ENCODE measurements around the gene TREML2. TPM values are rescaled to one million over a fixed set of nuclear protein-coding genes. Genes with fewer than 3 reads are reported as not detected.

The TREML2 gene
- polyA plus RNA-seq, 1 donor from 2014 or later, result not detected

DNA sequence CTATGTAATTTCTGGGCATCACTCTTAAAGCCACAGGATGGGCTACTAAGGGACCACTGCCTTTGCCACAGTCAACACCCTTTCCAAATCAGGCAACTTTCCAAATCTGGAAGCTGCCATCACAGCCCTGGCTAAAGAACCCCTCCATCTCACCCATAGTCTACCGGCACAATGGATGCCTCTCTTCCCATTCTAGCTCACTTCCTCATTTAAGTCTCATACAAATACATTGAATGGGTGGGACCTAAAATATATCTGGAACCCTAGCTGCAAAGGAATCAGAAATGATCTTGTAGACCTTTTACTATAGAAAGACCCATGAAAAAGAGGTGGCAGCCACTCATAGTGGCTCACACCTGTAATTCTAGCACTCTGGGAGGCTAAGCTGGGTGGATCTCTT is 23.9 kb upstream of the TREML2 start:
- no peak for TF ChIP-seq EP300 (conservative IDR thresholded peaks at IDR 0.05; ENCODE audit: poor library complexity, severe bottlenecking)
- TF ChIP-seq RAD21 (conservative IDR thresholded peaks at IDR 0.05), result no peak
- no peak for TF ChIP-seq SMC3 (conservative IDR thresholded peaks at IDR 0.05; ENCODE audit: poor library complexity)
- no peak for TF ChIP-seq EZH2 (IDR thresholded peaks at IDR 0.05; ENCODE audit: borderline replicate concordance, insufficient read depth, low read length, poor library complexity, severe bottlenecking)
- no peak for TF ChIP-seq TAF1 (IDR thresholded peaks at IDR 0.05; ENCODE audit: low read depth)
- no peak for TF ChIP-seq MXI1 (conservative IDR thresholded peaks at IDR 0.05; ENCODE audit: poor library complexity, severe bottlenecking)
- TF ChIP-seq, protein P1, sequence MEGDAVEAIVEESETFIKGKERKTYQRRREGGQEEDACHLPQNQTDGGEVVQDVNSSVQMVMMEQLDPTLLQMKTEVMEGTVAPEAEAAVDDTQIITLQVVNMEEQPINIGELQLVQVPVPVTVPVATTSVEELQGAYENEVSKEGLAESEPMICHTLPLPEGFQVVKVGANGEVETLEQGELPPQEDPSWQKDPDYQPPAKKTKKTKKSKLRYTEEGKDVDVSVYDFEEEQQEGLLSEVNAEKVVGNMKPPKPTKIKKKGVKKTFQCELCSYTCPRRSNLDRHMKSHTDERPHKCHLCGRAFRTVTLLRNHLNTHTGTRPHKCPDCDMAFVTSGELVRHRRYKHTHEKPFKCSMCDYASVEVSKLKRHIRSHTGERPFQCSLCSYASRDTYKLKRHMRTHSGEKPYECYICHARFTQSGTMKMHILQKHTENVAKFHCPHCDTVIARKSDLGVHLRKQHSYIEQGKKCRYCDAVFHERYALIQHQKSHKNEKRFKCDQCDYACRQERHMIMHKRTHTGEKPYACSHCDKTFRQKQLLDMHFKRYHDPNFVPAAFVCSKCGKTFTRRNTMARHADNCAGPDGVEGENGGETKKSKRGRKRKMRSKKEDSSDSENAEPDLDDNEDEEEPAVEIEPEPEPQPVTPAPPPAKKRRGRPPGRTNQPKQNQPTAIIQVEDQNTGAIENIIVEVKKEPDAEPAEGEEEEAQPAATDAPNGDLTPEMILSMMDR (IDR thresholded peaks at IDR 0.05; ENCODE audit: poor library complexity, severe bottlenecking), result no peak
- TF ChIP-seq POLR2AphosphoS5 (IDR thresholded peaks at IDR 0.05), result no peak
- no peaks in the 10 kb centered on the region for H4K20me1 ChIP-seq (ENCODE audit: insufficient read depth)
- no peaks in the 10 kb centered on the region for H3K79me2 ChIP-seq (replicated peaks; ENCODE audit: insufficient read depth, low read length)
- H3K27ac ChIP-seq (ENCODE audit: low read length), result no peak overlapping the region
- no peak overlapping the region for H3K4me2 ChIP-seq (ENCODE audit: low read length)
- H3K27me3 ChIP-seq (ENCODE audit: insufficient read depth, low read depth, low read length), result no peaks in the 10 kb centered on the region
- H3F3A ChIP-seq (ENCODE audit: insufficient read depth, low read length, poor library complexity, severe bottlenecking), result no peaks in the 10 kb centered on the region
- H3K4me3 ChIP-seq (ENCODE audit: low read length), result no peak overlapping the region
- no peaks in the 10 kb centered on the region for H3K36me3 ChIP-seq (ENCODE audit: insufficient read depth, low read length)
- no peaks in the 10 kb centered on the region for H3K9me2 ChIP-seq (ENCODE audit: insufficient read depth, low read length)
- no peak overlapping the region for H2AFZ ChIP-seq (ENCODE audit: low read depth, low read length)
- no peak overlapping the region for H3K9ac ChIP-seq (ENCODE audit: low read length)
- peaks cover 6% of the 10 kb centered on the region for H3K9me3 ChIP-seq (ENCODE audit: low read length)

DNA sequence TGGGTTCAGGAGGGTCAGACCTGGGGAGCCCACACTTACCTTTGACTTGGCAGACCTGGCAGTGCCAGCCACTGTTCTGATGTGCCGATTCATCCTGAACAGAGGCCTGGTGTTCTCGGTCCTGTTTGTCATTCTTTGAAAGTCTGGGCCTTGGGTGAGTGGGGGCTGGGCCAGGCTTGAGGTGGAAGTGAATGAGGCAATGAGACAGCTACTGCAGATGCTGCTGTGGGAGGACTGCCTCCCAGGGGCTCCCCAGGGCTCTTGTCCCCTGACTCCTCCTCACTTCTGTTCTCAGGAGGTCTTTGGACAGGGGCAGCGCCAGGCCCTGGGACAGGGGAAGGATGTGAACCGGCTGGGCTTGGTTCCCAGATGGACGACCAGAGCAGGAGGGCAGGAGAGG is 21.6 kb upstream of the TREML2 start:
- H3K9ac ChIP-seq (ENCODE audit: low read length), result no peak overlapping the region
- no peak overlapping the region for H3K4me2 ChIP-seq (ENCODE audit: low read length)
- no peaks in the 10 kb centered on the region for H4K20me1 ChIP-seq (ENCODE audit: insufficient read depth)
- H3K27ac ChIP-seq (ENCODE audit: low read length), result no peak overlapping the region
- no peaks in the 10 kb centered on the region for H3K79me2 ChIP-seq (replicated peaks; ENCODE audit: insufficient read depth, low read length)
- H2AFZ ChIP-seq (ENCODE audit: low read depth, low read length), result no peak overlapping the region
- H3F3A ChIP-seq (ENCODE audit: insufficient read depth, low read length, poor library complexity, severe bottlenecking), result no peaks in the 10 kb centered on the region
- no peak for TF ChIP-seq SMC3 (conservative IDR thresholded peaks at IDR 0.05; ENCODE audit: poor library complexity)
- TF ChIP-seq, protein P2, sequence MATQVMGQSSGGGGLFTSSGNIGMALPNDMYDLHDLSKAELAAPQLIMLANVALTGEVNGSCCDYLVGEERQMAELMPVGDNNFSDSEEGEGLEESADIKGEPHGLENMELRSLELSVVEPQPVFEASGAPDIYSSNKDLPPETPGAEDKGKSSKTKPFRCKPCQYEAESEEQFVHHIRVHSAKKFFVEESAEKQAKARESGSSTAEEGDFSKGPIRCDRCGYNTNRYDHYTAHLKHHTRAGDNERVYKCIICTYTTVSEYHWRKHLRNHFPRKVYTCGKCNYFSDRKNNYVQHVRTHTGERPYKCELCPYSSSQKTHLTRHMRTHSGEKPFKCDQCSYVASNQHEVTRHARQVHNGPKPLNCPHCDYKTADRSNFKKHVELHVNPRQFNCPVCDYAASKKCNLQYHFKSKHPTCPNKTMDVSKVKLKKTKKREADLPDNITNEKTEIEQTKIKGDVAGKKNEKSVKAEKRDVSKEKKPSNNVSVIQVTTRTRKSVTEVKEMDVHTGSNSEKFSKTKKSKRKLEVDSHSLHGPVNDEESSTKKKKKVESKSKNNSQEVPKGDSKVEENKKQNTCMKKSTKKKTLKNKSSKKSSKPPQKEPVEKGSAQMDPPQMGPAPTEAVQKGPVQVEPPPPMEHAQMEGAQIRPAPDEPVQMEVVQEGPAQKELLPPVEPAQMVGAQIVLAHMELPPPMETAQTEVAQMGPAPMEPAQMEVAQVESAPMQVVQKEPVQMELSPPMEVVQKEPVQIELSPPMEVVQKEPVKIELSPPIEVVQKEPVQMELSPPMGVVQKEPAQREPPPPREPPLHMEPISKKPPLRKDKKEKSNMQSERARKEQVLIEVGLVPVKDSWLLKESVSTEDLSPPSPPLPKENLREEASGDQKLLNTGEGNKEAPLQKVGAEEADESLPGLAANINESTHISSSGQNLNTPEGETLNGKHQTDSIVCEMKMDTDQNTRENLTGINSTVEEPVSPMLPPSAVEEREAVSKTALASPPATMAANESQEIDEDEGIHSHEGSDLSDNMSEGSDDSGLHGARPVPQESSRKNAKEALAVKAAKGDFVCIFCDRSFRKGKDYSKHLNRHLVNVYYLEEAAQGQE (IDR thresholded peaks at IDR 0.05; ENCODE audit: borderline replicate concordance), result no peak
- TF ChIP-seq, protein P1 (IDR thresholded peaks at IDR 0.05; ENCODE audit: poor library complexity, severe bottlenecking), result no peak
- no peak for TF ChIP-seq EZH2 (IDR thresholded peaks at IDR 0.05; ENCODE audit: borderline replicate concordance, insufficient read depth, low read length, poor library complexity, severe bottlenecking)
- no peak for TF ChIP-seq RAD21 (conservative IDR thresholded peaks at IDR 0.05)
- no peak for TF ChIP-seq POLR2AphosphoS5 (IDR thresholded peaks at IDR 0.05)
- no peak for TF ChIP-seq MXI1 (conservative IDR thresholded peaks at IDR 0.05; ENCODE audit: poor library complexity, severe bottlenecking)
- TF ChIP-seq TAF1 (IDR thresholded peaks at IDR 0.05; ENCODE audit: low read depth), result no peak
- TF ChIP-seq EP300 (conservative IDR thresholded peaks at IDR 0.05; ENCODE audit: poor library complexity, severe bottlenecking), result no peak
- no peaks in the 10 kb centered on the region for H3K9me2 ChIP-seq (ENCODE audit: insufficient read depth, low read length)
- H3K36me3 ChIP-seq (ENCODE audit: insufficient read depth, low read length), result no peaks in the 10 kb centered on the region
- H3K4me3 ChIP-seq (ENCODE audit: low read length), result no peak overlapping the region
- peaks cover 8% of the 10 kb centered on the region for H3K9me3 ChIP-seq (ENCODE audit: low read length)
- H3K27me3 ChIP-seq (ENCODE audit: insufficient read depth, low read depth, low read length), result no peaks in the 10 kb centered on the region
